NCI-H146 treated with DMSO at 0.1 percent for 48 hours (cell line): Measurements from ENCODE around the gene CDK2AP2.
"Not testable (repeated sequence)": the region's sequence is repeated elsewhere in the genome, so short reads cannot be mapped to it uniquely, and the experiment has no call there.

Source experiments
- DNase-seq: peaks from one replicate; lab custom pipeline; 2025; ENCODE audit not compliant: unreplicated experiment; lab: John Stamatoyannopoulos, UW

CDK2AP2 gene

GRCh38 chr11:67507864-67508485 is at the start of gene CDK2AP2:
Gene CDK2AP2 (minus strand): TSS chr11:67508162. CDS start chr11:67508082, 80 bp downstream.
- peak; percentile 99 for DNase-seq

- no peak for DNase-seq
These were observed 48.3 kb upstream of the CDK2AP2 start for GRCh38 chr11:67556244-67556643.

- DNase-seq: not testable (repeated sequence)
These were observed 43.7 kb upstream of the CDK2AP2 start for GRCh38 chr11:67551697-67552096.

- no peak for DNase-seq
These were observed 43.2 kb upstream of the CDK2AP2 start for GRCh38 chr11:67551127-67551526.

- DNase-seq: no peak
These were observed 40.7 kb upstream of the CDK2AP2 start for GRCh38 chr11:67548555-67549110.

- DNase-seq: not testable (repeated sequence)
These were observed 40.1 kb upstream of the CDK2AP2 start for GRCh38 chr11:67548112-67548511.

GRCh38 chr11:67545280-67545679 is 37.3 kb upstream of the CDK2AP2 start:
- DNase-seq: no peak

- DNase-seq: no peak
These were observed 36.8 kb upstream of the CDK2AP2 start for GRCh38 chr11:67544616-67545242.

GRCh38 chr11:67543585-67543984 is 35.6 kb upstream of the CDK2AP2 start:
- no peak for DNase-seq

- DNase-seq: no peak
These were observed 35.0 kb upstream of the CDK2AP2 start for GRCh38 chr11:67542971-67543370.

- no peak for DNase-seq
These were observed 34.2 kb upstream of the CDK2AP2 start for GRCh38 chr11:67542169-67542568.

GRCh38 chr11:67541198-67541597 is 33.2 kb upstream of the CDK2AP2 start:
- DNase-seq: no peak

- DNase-seq: no peak
These were observed 31.6 kb upstream of the CDK2AP2 start for GRCh38 chr11:67539550-67539949.

GRCh38 chr11:67538823-67539505 is 31.0 kb upstream of the CDK2AP2 start:
- DNase-seq: no peak

GRCh38 chr11:67538306-67538705 is 30.3 kb upstream of the CDK2AP2 start:
- DNase-seq: no peak

GRCh38 chr11:67535561-67535960 is 27.6 kb upstream of the CDK2AP2 start:
- no peak for DNase-seq

- no peak for DNase-seq
These were observed 26.2 kb upstream of the CDK2AP2 start for GRCh38 chr11:67534070-67534679.

GRCh38 chr11:67532889-67533288 is 24.9 kb upstream of the CDK2AP2 start:
- DNase-seq: no peak

GRCh38 chr11:67530282-67530592 is 22.3 kb upstream of the CDK2AP2 start:
- no peak for DNase-seq

GRCh38 chr11:67528376-67528775 is 20.4 kb upstream of the CDK2AP2 start:
- no peak for DNase-seq

GRCh38 chr11:67525275-67525976 is 17.5 kb upstream of the CDK2AP2 start:
- no peak for DNase-seq
